ENCODE results near the gene GBX1. TPM values are rescaled to one million over a fixed set of nuclear protein-coding genes. Genes with fewer than 3 reads are reported as not detected.

GBX1 gene
- total and polyA plus RNA-seq, 12 donors = not detected

GRCh38 chr7:151123822-151124464 is 43.6 kb downstream of the GBX1 start:
- H3K9me3 ChIP-seq (replicated peaks in 1 of 3) = no peaks in the 10 kb centered on the region
- peaks cover 0 to 66% of the 10 kb centered on the region in 2 donors for H3K36me3 ChIP-seq (replicated peaks in 1 of 2)
- 36 to 49% (median 45%) methylated on average over 11 to 24 of the region's 24 CpGs for WGBS, 4 donors
- H3K4me3 ChIP-seq = no peak overlapping the region
- intact Hi-C loops (cut with DNase I) = loop anchor here (2.0 to 10.0 kb wide), 3 partner anchors 48 to 181 kb away; no protein-coding TSS in a partner anchor
- H3K27me3 ChIP-seq = no peaks in the 10 kb centered on the region
- peak; percentile 78 to 93 (median 86) for DNase-seq
- H3K4me1 ChIP-seq (replicated peaks in 1 of 2) = peaks cover 0 to 7% of the 10 kb centered on the region in 2 donors
- no peak overlapping the region for H3K27ac ChIP-seq
- TF ChIP-seq CTCF (IDR thresholded peaks at IDR 0.05) (peak; percentile 91 to 98 (median 94)), POLR2A (IDR thresholded peaks at IDR 0.05) (no peak)

- H3K27ac ChIP-seq = no peak overlapping the region
- H3K4me3 ChIP-seq = no peak overlapping the region
- H3K9me3 ChIP-seq (replicated peaks in 1 of 3) = no peaks in the 10 kb centered on the region
- no peak for DNase-seq
- intact Hi-C loops (cut with DNase I) = loop anchor here (5.0 to 10.0 kb wide), 2 partner anchors 49 to 182 kb away; no protein-coding TSS in a partner anchor
- no peaks in the 10 kb centered on the region for H3K27me3 ChIP-seq
- peaks cover 0 to 7% of the 10 kb centered on the region in 2 donors for H3K4me1 ChIP-seq (replicated peaks in 1 of 2)
- 88 to 92% (median 90%) methylated on average over 43 to 50 of the region's 50 CpGs for WGBS, 4 donors
- peaks cover 0 to 66% of the 10 kb centered on the region in 2 donors for H3K36me3 ChIP-seq (replicated peaks in 1 of 2)
- no peak for TF ChIP-seq POLR2A (IDR thresholded peaks at IDR 0.05)
- no peak for TF ChIP-seq CTCF (IDR thresholded peaks at IDR 0.05)
Measured at GRCh38 chr7:151123158-151123821, 44.2 kb downstream of the GBX1 start.

GRCh38 chr7:151122796-151123157 is 44.7 kb downstream of the GBX1 start:
- Histone ChIP-seq H3K27ac (no peak overlapping the region), H3K36me3 (replicated peaks in 1 of 2) (peaks cover 0 to 65% of the 10 kb centered on the region in 2 donors), H3K4me1 (replicated peaks in 1 of 2) (peaks cover 0 to 7% of the 10 kb centered on the region in 2 donors), H3K27me3 (no peaks in the 10 kb centered on the region), H3K9me3 (replicated peaks in 1 of 3) (no peaks in the 10 kb centered on the region), H3K4me3 (no peak overlapping the region)
- WGBS, 4 donors = 90 to 93% (median 92%) methylated on average over 12 to 29 of the region's 29 CpGs
- TF ChIP-seq POLR2A (IDR thresholded peaks at IDR 0.05) (no peak), CTCF (IDR thresholded peaks at IDR 0.05) (no peak)
- no peak for DNase-seq
- intact Hi-C loops (cut with DNase I) = loop anchor here (5.0 to 10.0 kb wide), 2 partner anchors 50 to 182 kb away; no protein-coding TSS in a partner anchor

DNA sequence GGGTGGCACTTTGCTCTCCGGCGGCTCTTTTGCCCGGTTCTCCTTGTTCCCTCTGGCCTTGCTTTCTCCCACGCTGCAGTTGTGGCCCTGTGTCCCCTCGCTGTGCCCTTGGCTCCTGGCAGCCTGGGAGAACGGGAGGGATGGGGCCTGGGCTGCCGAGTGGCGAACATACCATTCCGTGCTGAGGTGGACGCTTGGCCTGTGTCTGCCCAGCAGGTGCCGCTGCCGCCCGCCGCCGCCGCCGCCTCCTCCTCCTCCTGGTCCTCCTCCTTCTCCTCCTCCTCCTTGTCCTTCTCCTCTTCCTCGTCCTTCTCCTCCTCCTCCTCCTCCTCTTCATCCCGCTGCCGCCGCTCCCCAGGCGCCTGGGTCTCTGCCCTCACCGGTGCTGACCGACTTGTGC is 45.2 kb downstream of the GBX1 start:
- H3K27ac ChIP-seq = no peak overlapping the region
- intact Hi-C loops (cut with DNase I) = loop anchor here (5.0 to 10.0 kb wide), 2 partner anchors 50 to 183 kb away; no protein-coding TSS in a partner anchor
- H3K27me3 ChIP-seq = no peaks in the 10 kb centered on the region
- no peaks in the 10 kb centered on the region for H3K9me3 ChIP-seq (replicated peaks in 1 of 3)
- WGBS, 4 donors = 81 to 91% (median 89%) methylated on average over 19 to 24 of the region's 24 CpGs
- TF ChIP-seq POLR2A (IDR thresholded peaks at IDR 0.05) (no peak), CTCF (IDR thresholded peaks at IDR 0.05) (no peak)
- peaks cover 0 to 68% of the 10 kb centered on the region in 2 donors for H3K36me3 ChIP-seq (replicated peaks in 1 of 2)
- H3K4me3 ChIP-seq = no peak overlapping the region
- no peak for DNase-seq
- H3K4me1 ChIP-seq (replicated peaks in 1 of 2) = peaks cover 0 to 7% of the 10 kb centered on the region in 2 donors

Data from adrenal gland (tissue), 12 donors.